ENCODE data around the gene ERBB4. TPM values are rescaled to one million over a fixed set of nuclear protein-coding genes. Genes with fewer than 3 reads are reported as not detected.

The ERBB4 gene
- total RNA-seq, 1 experiment from 2014 or later, result 0.04 TPM

- Mint-ChIP-seq H3K4me3 (no peak overlapping the region), H3K4me1 (peaks cover 15 to 18% of the 10 kb centered on the region in 2 experiments), H3K36me3 (ENCODE audit: insufficient read depth in 1 of 3, low read depth in 3 of 3) (peaks cover 2 to 6% (median 2%) of the 10 kb centered on the region in 3 experiments; a peak in 4 of 7 replicates), H3K9me3 (peaks cover 2% of the 10 kb centered on the region in 2 experiments), H3K27ac (no peak overlapping the region), H3K27me3 (ENCODE audit: low read depth) (no peaks in the 10 kb centered on the region)
- H4K8ac ChIP-seq (replicated peaks; ENCODE audit: insufficient read length, low read depth, low read length), result no peak overlapping the region
- no peak for TF ChIP-seq CTCF (conservative IDR thresholded peaks at IDR 0.05)
- H2BK15ac ChIP-seq (ENCODE audit: low read depth, low read length), result no peak overlapping the region
- no peak overlapping the region for H2BK12ac ChIP-seq (ENCODE audit: insufficient read length, low read depth, low read length)
- no peak overlapping the region for H4K91ac ChIP-seq (ENCODE audit: insufficient read length, low read depth, low read length)
- no peak overlapping the region for H2AFZ ChIP-seq (ENCODE audit: low read length)
- H3K9ac ChIP-seq (ENCODE audit: extremely low read depth, insufficient read length, low read length), result no peak overlapping the region
- H3K27ac ChIP-seq (ENCODE audit: insufficient read length, low read depth, low read length), result no peak overlapping the region
- H4K5ac ChIP-seq (ENCODE audit: insufficient read length, low read depth, low read length), result no peak overlapping the region
- no peak overlapping the region for H3K4ac ChIP-seq (ENCODE audit: low read depth, low read length)
- H3K18ac ChIP-seq (ENCODE audit: insufficient read length, low read depth, low read length), result no peak overlapping the region
- no peaks in the 10 kb centered on the region for H3K79me2 ChIP-seq (ENCODE audit: insufficient read depth, low read length)
- DNase-seq, result no peak
- no peak overlapping the region for H2BK120ac ChIP-seq (ENCODE audit: low read depth, low read length, poor library complexity, severe bottlenecking)
- H3K4me2 ChIP-seq (ENCODE audit: insufficient read depth, insufficient read length, low read length), result no peak overlapping the region
- H3K14ac ChIP-seq (ENCODE audit: insufficient read depth, low read length), result no peak overlapping the region
- no peaks in the 10 kb centered on the region for H4K20me1 ChIP-seq (ENCODE audit: control insufficient read depth, insufficient read depth, insufficient read length)
- WGBS (ENCODE audit: extremely low coverage, insufficient read length, low lambda C conversion rate), result no CpG with 5 or more reads among the region's 3 CpGs
- H3K27me3 ChIP-seq (ENCODE audit: insufficient read depth, low read length), result no peaks in the 10 kb centered on the region
- H2BK20ac ChIP-seq (ENCODE audit: low read depth, low read length, poor library complexity, severe bottlenecking), result no peak overlapping the region
- H3K9me3 ChIP-seq (ENCODE audit: control insufficient read depth, low read depth, low read length), result no peaks in the 10 kb centered on the region
- no peak overlapping the region for H2BK5ac ChIP-seq (ENCODE audit: insufficient read length, low read length)
- no peaks in the 10 kb centered on the region for H3K23me2 ChIP-seq (ENCODE audit: insufficient read length, low read depth, low read length, poor library complexity, severe bottlenecking)
- H2AK5ac ChIP-seq (ENCODE audit: insufficient read length, low read length), result no peak overlapping the region
- no peak overlapping the region for H3K56ac ChIP-seq (ENCODE audit: insufficient read length, low read depth, low read length)
- no peak overlapping the region for H3K23ac ChIP-seq (ENCODE audit: insufficient read length, low read depth, low read length)
- H3K79me1 ChIP-seq (ENCODE audit: insufficient read depth, low read depth, low read length, poor library complexity, severe bottlenecking), result no peaks in the 10 kb centered on the region
- H3K4me1 ChIP-seq (ENCODE audit: insufficient read depth, low read length), result no peaks in the 10 kb centered on the region; the same call in 1 of the 2 replicates
- H3T11ph ChIP-seq (ENCODE audit: low read length), result no peak overlapping the region
Observed at GRCh38 chr2:211762479-211762878, 776.1 kb downstream of the ERBB4 start.

Data from H9 (cell line).